K562 (cell line): ENCODE results near the gene CNTN5. TPM values are rescaled to one million over a fixed set of nuclear protein-coding genes. Genes with fewer than 3 reads are reported as not detected.

Source experiments
- ATAC-seq: fragments of 200-7000 bp; cut with Tn5 transposase; 3 replicates; pipeline ENCODE4 v1.9.1; 2020; ENCODE audit warnings: moderate library complexity
- BruUV-seq: library from RNA; stranded (reverse); fragments of 400-500 nt; replicated peaks from 2 replicates; lab custom pipeline; 2021; lab: Mats Ljungman, UMichigan
- CTCF ChIA-PET: fragments of 300-600 bp; formaldehyde crosslinking; extraction: SDS; loops from one replicate; lab custom pipeline; 2021; ENCODE audit warnings: low intra/inter-chr PET ratio; lab: Yijun Ruan, JAX
- POLR2A ChIA-PET: fragments of 300-600, 350-650 bp; sonication (Branson Sonifier 250); formaldehyde crosslinking; extraction: SDS; loops from one replicate; lab custom pipeline; 2021; ENCODE audit warnings: antibody characterized with exemption, inconsistent platforms; lab: Yijun Ruan, JAX
- DNase-seq, 4 experiments: peaks; one replicate each; pipeline versions ENCODE4 v3.0.0 to v3.0.0-alpha.2; 2011 to 2018; ENCODE audit warnings: low spot score in 3 of 4, mixed read lengths in 3 of 4; ENCODE audit errors: extremely low read depth in 1 of 4
- FAIRE-seq: peaks from 2 replicates; lab custom pipeline; 2011; peaks lifted over from hg19 to GRCh38; lab: Jason Lieb, UNC
- H2AFZ ChIP-seq: 2 replicates; pipeline ENCODE4 v1.6.0; 2011; ENCODE audit warnings: low read depth, low read length, control low read depth, inconsistent platforms
- H3K27ac ChIP-seq: fragments of 200-600 bp; 3 replicates; pipeline ENCODE4 v1.8.0; 2011; ENCODE audit warnings: low read depth, mild to moderate bottlenecking, control low read depth, inconsistent platforms, low read length, moderate library complexity, mixed read lengths; ENCODE audit errors: extremely low read depth
- H3K27me3 ChIP-seq, 2 experiments: fragments of 300-600 bp in 1 of 2; 2 replicates in 1 of 2; 3 replicates in 1 of 2; pipeline versions ENCODE4 v1.6.0 to v1.8.0; 2011; ENCODE audit warnings: inconsistent platforms in 2 of 2, low read length in 2 of 2, mild to moderate bottlenecking in 1 of 2, mixed read lengths in 1 of 2, moderate library complexity in 1 of 2; ENCODE audit not compliant: control insufficient read depth in 2 of 2, insufficient read depth in 2 of 2
- H3K36me3 ChIP-seq: fragments of 300-600 bp; 3 replicates; pipeline ENCODE4 v1.8.0; 2011; ENCODE audit warnings: mild to moderate bottlenecking, low read length, inconsistent platforms; ENCODE audit not compliant: control insufficient read depth, insufficient read depth
- H3K4me1 ChIP-seq, 2 experiments: fragments of 200-600 bp in 1 of 2; replicated peaks in 1 of 2; 2 replicates in 1 of 2; 3 replicates in 1 of 2; pipeline versions ENCODE4 v1.5.1 to v1.8.0; 2011; ENCODE audit warnings: inconsistent platforms in 2 of 2, low read length in 2 of 2, mild to moderate bottlenecking in 1 of 2, mixed read lengths in 1 of 2, moderate library complexity in 1 of 2; ENCODE audit not compliant: control insufficient read depth in 2 of 2, insufficient read depth in 2 of 2
- H3K4me2 ChIP-seq: 2 replicates; pipeline ENCODE4 v1.6.1; 2011; ENCODE audit warnings: low read length, control low read depth, inconsistent platforms, mixed read lengths; ENCODE audit not compliant: insufficient read depth
- H3K4me3 ChIP-seq: fragments of 200-600 bp; sonication (generic), shearing (Covaris generic); 2 replicates; pipeline ENCODE4 v1.5.1; 2016; ENCODE audit warnings: control low read depth, inconsistent platforms
- H3K79me2 ChIP-seq: fragments of 200-600 bp; 3 replicates; pipeline ENCODE4 v1.8.0; 2011; ENCODE audit warnings: low read length, inconsistent platforms; ENCODE audit not compliant: control insufficient read depth, insufficient read depth
- H3K9ac ChIP-seq, 2 experiments: 2 replicates each; pipeline versions ENCODE4 v1.6.0 to v1.6.1; 2011; ENCODE audit warnings: low read depth in 2 of 2, low read length in 2 of 2, control low read depth in 1 of 2, inconsistent platforms in 1 of 2, mild to moderate bottlenecking in 1 of 2, mixed read lengths in 1 of 2; ENCODE audit not compliant: insufficient read depth in 1 of 2
- H3K9me1 ChIP-seq: one replicate; pipeline ENCODE4 v1.6.0; 2011; ENCODE audit warnings: inconsistent platforms, mild to moderate bottlenecking, low read length, moderate library complexity; ENCODE audit not compliant: control insufficient read depth, insufficient read depth
- H3K9me3 ChIP-seq: replicated peaks from 2 replicates; pipeline ENCODE4 v1.5.1; 2011; ENCODE audit warnings: low read depth, low read length, inconsistent platforms; ENCODE audit not compliant: control insufficient read depth, insufficient read depth
- H4K20me1 ChIP-seq: replicated peaks from 2 replicates; pipeline ENCODE4 v1.6.1; 2011; ENCODE audit warnings: low read length, inconsistent platforms, mixed read lengths; ENCODE audit not compliant: control insufficient read depth, insufficient read depth
- EWSR1 ChIP-seq: fragments of 450-650 bp; IDR thresholded peaks from 2 replicates; pipeline ENCODE4 v1.6.1; 2018; ENCODE audit warnings: borderline replicate concordance, mild to moderate bottlenecking, low read depth, moderate library complexity; ENCODE audit not compliant: partially characterized antibody
- GTF2A2 ChIP-seq: IDR thresholded peaks from 2 replicates; pipeline ENCODE4 v1.6.1; 2016; ENCODE audit warnings: mild to moderate bottlenecking, missing genetic modification characterization, missing compliant biosample characterization
- HNRNPLL ChIP-seq: fragments of 200-400 bp; formaldehyde crosslinking; IDR thresholded peaks from 2 replicates; pipeline ENCODE4 v1.6.1; 2017; ENCODE audit warnings: low read length, low read depth, mild to moderate bottlenecking; ENCODE audit not compliant: poor library complexity, severe bottlenecking
- RBM17 ChIP-seq: fragments of 200-400 bp; formaldehyde crosslinking; IDR thresholded peaks from 2 replicates; pipeline ENCODE4 v1.6.1; 2017; ENCODE audit warnings: low read depth, mild to moderate bottlenecking, low read length, borderline replicate concordance
- TCF3 ChIP-seq: sonication (generic); formaldehyde crosslinking; IDR thresholded peaks from 2 replicates; pipeline ENCODE4 v1.4.0; 2020; ENCODE audit warnings: mild to moderate bottlenecking, missing genetic modification reagents
- WHSC1 ChIP-seq: IDR thresholded peaks from one replicate; pipeline ENCODE4 v1.6.1; 2012; ENCODE audit warnings: low read length, control low read depth, inconsistent platforms
- XRCC4 ChIP-seq: IDR thresholded peaks from one replicate; pipeline ENCODE4 v1.6.1; 2011; ENCODE audit not compliant: insufficient read depth, insufficient read length; ENCODE audit errors: extremely low read depth
- ZNF212 ChIP-seq: fragments of 450-650 bp; formaldehyde crosslinking; IDR thresholded peaks from 2 replicates; pipeline ENCODE4 v1.4.0; 2020; ENCODE audit warnings: mild to moderate bottlenecking
- WGBS: fragments of 100-300 bp; shearing (Covaris generic); methylation state at CpG from one replicate; pipeline ENCODE4 v1.1.6; 2016; ENCODE audit warnings: low coverage, mixed read lengths; ENCODE audit not compliant: insufficient coverage; ENCODE audit errors: missing lambda C conversion rate; 5-methylcytosine and 5-hydroxymethylcytosine counted together
- in situ Hi-C: fragments of 300-500 bp; cut with MboI; formaldehyde crosslinking; loops from 4 replicates; pipeline ENCODE4 v1.15.0; 2018; ENCODE audit warnings: inconsistent platforms, mixed read lengths
- intact Hi-C: fragments of 100-400 bp; cut with micrococcal nuclease; formaldehyde crosslinking; loops from 2 replicates; pipeline ENCODE4 v1.14.2; 2022
- polyA plus RNA-seq, 8 experiments: library from polyadenylated mRNA; depleted of rRNA in 4 of 8; stranded (reverse) in 5 of 8; unstranded in 3 of 8; fragments of >200 nt; fragmentation: Nextera tagmentation in 2 of 8; fragmentation: Illumina TruSeq in 1 of 8; extraction: Ambion mirVana in 2 of 8; extraction: Trizol in 1 of 8; gene quantifications; 2 replicates each; pipeline versions ENCODE4 v1.2.1 to v1.2.3, GENCODE V29; 2011 to 2014; ENCODE audit warnings: inconsistent platforms in 1 of 8, missing spikeins in 1 of 8
- total RNA-seq, 7 experiments: library from RNA; depleted of rRNA in 6 of 7; stranded (reverse); fragments of >200 nt in 6 of 7; fragmentation: Illumina TruSeq in 2 of 7; extraction: Trizol in 2 of 7; gene quantifications; 2 replicates each; pipeline versions ENCODE4 v1.2.1 to v1.2.3, GENCODE V29; 2011 to 2021; ENCODE audit warnings: low replicate concordance in 1 of 7
- TF ChIP-seq, protein P1 (sequence below), 2 experiments: IDR thresholded peaks; 2 replicates each; pipeline ENCODE4 v1.6.1; 2012; ENCODE audit warnings: improper control_type of control experiment in 2 of 2, low read depth in 2 of 2, low read length in 2 of 2, borderline replicate concordance in 1 of 2

The CNTN5 gene
- total and polyA plus RNA-seq, 9 of the 15 experiments (the other 6 are each of a cell fraction or from before 2014, with no cell fraction given) = 0.03 TPM; not detected in 8

DNA sequence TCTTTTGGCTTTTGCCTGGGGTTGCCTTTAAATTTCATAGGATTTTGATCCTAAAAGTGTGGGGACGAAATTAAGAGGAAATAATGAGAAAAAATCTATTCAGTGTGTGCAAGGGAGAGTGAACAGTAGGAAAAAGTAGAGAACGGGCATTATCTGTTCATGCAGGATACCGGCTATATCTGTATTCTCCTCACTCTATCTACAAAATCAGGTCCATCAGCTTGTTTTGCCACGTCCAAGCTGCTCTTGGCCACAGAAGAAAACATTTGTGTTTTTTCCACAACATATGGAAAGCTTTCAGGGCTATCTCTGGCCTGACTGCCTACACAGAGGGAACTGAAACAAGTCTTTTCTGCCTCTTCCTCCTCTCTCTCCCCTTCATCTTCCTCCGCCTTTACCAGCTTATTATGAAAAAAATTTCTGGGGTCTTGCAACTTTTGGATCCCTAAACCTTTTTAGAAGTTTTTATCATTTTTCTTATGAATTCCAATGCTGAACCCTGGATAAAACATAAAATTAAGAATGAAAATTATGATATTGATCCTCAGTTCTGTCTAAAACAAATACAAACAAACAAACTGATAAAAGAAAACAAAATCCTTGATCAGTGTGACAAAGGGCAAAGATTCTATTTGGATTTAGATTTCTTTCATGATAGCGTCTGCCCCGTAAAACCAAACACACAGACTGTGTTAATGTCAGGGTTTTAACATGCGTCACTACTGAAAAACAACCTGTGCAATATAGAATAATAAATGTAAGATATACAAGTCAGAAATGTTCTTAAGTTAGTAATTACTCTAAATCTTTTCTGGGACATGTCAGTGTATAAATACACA lies 219.7 kb downstream of the CNTN5 start (continued):
- no peak for TF ChIP-seq EWSR1
- TF ChIP-seq GTF2A2 (tag) = no peak
- TF ChIP-seq TCF3 = no peak
- no peak for TF ChIP-seq WHSC1

DNA sequence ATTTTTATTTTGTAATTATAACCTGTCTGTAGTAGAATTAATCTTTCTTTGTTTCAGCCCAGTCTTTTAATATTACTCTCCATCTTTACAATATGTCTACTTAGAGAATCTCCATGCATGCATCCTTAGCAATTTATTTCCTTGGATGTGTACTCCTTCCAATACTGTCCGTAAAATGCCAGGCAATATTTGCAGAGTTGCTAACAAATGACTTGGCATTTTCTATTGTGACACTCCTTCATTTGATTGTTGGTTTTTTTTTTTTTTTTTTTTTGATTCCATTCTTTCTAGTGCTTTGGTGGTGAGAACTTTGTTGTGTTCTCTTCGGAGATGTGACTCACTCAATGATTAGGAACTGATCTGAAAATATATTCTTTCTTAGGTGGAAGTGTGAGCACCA lies 220.3 kb downstream of the CNTN5 start:
- no peaks in the 10 kb centered on the region for H3K4me1 ChIP-seq
- H3K27me3 ChIP-seq = no peaks in the 10 kb centered on the region
- intact Hi-C loops (no loop called here), in situ Hi-C loops (no loop called here)
- no peak for ATAC-seq
- H3K9me3 ChIP-seq = no peaks in the 10 kb centered on the region
- H4K20me1 ChIP-seq = no peaks in the 10 kb centered on the region
- FAIRE-seq = no peak
- BruUV-seq = no TSS peak
- H3K4me2 ChIP-seq = no peak overlapping the region
- H3K27ac ChIP-seq = no peak overlapping the region
- ChIA-PET CTCF (no interaction called here), POLR2A (no interaction called here)
- WGBS = 0% methylated on average over 2 of the region's 2 CpGs
- no peak overlapping the region for H2AFZ ChIP-seq
- no peaks in the 10 kb centered on the region for H3K79me2 ChIP-seq
- no peaks in the 10 kb centered on the region for H3K36me3 ChIP-seq
- H3K9ac ChIP-seq = no peak overlapping the region
- TF ChIP-seq, protein P1, sequence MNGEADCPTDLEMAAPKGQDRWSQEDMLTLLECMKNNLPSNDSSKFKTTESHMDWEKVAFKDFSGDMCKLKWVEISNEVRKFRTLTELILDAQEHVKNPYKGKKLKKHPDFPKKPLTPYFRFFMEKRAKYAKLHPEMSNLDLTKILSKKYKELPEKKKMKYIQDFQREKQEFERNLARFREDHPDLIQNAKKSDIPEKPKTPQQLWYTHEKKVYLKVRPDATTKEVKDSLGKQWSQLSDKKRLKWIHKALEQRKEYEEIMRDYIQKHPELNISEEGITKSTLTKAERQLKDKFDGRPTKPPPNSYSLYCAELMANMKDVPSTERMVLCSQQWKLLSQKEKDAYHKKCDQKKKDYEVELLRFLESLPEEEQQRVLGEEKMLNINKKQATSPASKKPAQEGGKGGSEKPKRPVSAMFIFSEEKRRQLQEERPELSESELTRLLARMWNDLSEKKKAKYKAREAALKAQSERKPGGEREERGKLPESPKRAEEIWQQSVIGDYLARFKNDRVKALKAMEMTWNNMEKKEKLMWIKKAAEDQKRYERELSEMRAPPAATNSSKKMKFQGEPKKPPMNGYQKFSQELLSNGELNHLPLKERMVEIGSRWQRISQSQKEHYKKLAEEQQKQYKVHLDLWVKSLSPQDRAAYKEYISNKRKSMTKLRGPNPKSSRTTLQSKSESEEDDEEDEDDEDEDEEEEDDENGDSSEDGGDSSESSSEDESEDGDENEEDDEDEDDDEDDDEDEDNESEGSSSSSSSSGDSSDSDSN (IDR thresholded peaks at IDR 0.05; ENCODE audit: borderline replicate concordance in 1 of 2, low read depth in 2 of 2, low read length in 2 of 2) = no peak
- TF ChIP-seq HNRNPLL (no peak), XRCC4 (no peak), ZNF212 (no peak), RBM17 (no peak)
- H3K4me3 ChIP-seq = no peak overlapping the region
- no peak for DNase-seq
- H3K9me1 ChIP-seq = no peaks in the 10 kb centered on the region
